DND-41 (cell line): ENCODE measurements around the gene SFXN4.

Experiments used
- ATAC-seq: fragments of 200-7000 bp; cut with Tn5 transposase; 3 replicates; pipeline ENCODE4 v1.9.1; 2021; ENCODE audit warnings: low read depth; ENCODE audit not compliant: insufficient read depth
- DNase-seq: peaks from one replicate; pipeline ENCODE4 v3.0.0-alpha.2; 2020
- H2AFZ ChIP-seq: 2 replicates; pipeline ENCODE4 v1.6.0; 2012; ENCODE audit warnings: low read depth, low read length
- H3K27ac ChIP-seq: 2 replicates; pipeline ENCODE4 v1.5.1; 2012; ENCODE audit warnings: low read length, inconsistent platforms
- H3K27me3 ChIP-seq: fragments of 200-600 bp; sonication (generic); 2 replicates; pipeline ENCODE4 v1.6.0; 2012; ENCODE audit warnings: low read length, mild to moderate bottlenecking, inconsistent platforms; ENCODE audit not compliant: insufficient read depth, poor library complexity
- H3K36me3 ChIP-seq: 2 replicates; pipeline ENCODE4 v1.5.1; 2012; ENCODE audit warnings: low read length, inconsistent platforms; ENCODE audit not compliant: insufficient read depth
- H3K4me1 ChIP-seq: 2 replicates; pipeline ENCODE4 v1.5.1; 2012; ENCODE audit warnings: mild to moderate bottlenecking, low read length; ENCODE audit not compliant: insufficient read depth
- H3K4me2 ChIP-seq: 2 replicates; pipeline ENCODE4 v1.6.0; 2012; ENCODE audit warnings: mild to moderate bottlenecking, moderate library complexity, low read length, inconsistent platforms; ENCODE audit not compliant: insufficient read depth
- H3K4me3 ChIP-seq, 2 experiments: fragments of 200-600 bp in 1 of 2; shearing (Covaris generic) in 1 of 2; 2 replicates each; pipeline ENCODE4 v1.5.1; 2012 to 2016; ENCODE audit warnings: inconsistent platforms in 2 of 2, low read length in 2 of 2, mild to moderate bottlenecking in 2 of 2, low read depth in 1 of 2, moderate library complexity in 1 of 2
- H3K79me2 ChIP-seq: 2 replicates; pipeline ENCODE4 v1.6.0; 2012; ENCODE audit warnings: low read length, inconsistent platforms; ENCODE audit not compliant: insufficient read depth
- H3K9ac ChIP-seq: 2 replicates; pipeline ENCODE4 v1.6.0; 2012; ENCODE audit warnings: low read depth, mild to moderate bottlenecking, inconsistent platforms, low read length, moderate library complexity
- H3K9me3 ChIP-seq: 2 replicates; pipeline ENCODE4 v1.5.1; 2012; ENCODE audit warnings: low read length, moderate library complexity, mild to moderate bottlenecking, inconsistent platforms; ENCODE audit not compliant: insufficient read depth, severe bottlenecking
- H4K20me1 ChIP-seq: 2 replicates; pipeline ENCODE4 v1.6.0; 2012; ENCODE audit warnings: low read length; ENCODE audit not compliant: insufficient read depth
- EZH2 ChIP-seq: IDR thresholded peaks from 3 replicates; pipeline ENCODE4 v1.6.1; 2012; ENCODE audit warnings: borderline replicate concordance, low read depth, mild to moderate bottlenecking, moderate library complexity, low read length, inconsistent platforms; ENCODE audit not compliant: severe bottlenecking
- TF ChIP-seq, protein P1 (sequence below): IDR thresholded peaks from 2 replicates; pipeline ENCODE4 v1.5.1; 2012; ENCODE audit warnings: borderline replicate concordance, low read length, moderate library complexity, mild to moderate bottlenecking; ENCODE audit not compliant: poor library complexity, severe bottlenecking; ENCODE audit errors: extremely low read depth

SFXN4 gene

GRCh38 chr10:119132521-119133345 is 32.8 kb downstream of the SFXN4 start:
- Histone ChIP-seq H3K27me3 (no peaks in the 10 kb centered on the region), H4K20me1 (no peaks in the 10 kb centered on the region), H3K79me2 (peaks cover 46% of the 10 kb centered on the region), H3K27ac (peak overlapping the region; percentile 100), H3K9me3 (no peaks in the 10 kb centered on the region), H2AFZ (no peak overlapping the region), H3K4me2 (peak overlapping the region; percentile 52), H3K36me3 (peaks cover 69% of the 10 kb centered on the region), H3K9ac (peak overlapping the region; percentile 88), H3K4me3 (peak overlapping the region in 1 of 2 experiments; percentile 36; a peak in 1 of 4 replicates), H3K4me1 (peaks cover 89% of the 10 kb centered on the region)
- ATAC-seq: no peak
- TF ChIP-seq EZH2: no peak
- TF ChIP-seq, protein P1, sequence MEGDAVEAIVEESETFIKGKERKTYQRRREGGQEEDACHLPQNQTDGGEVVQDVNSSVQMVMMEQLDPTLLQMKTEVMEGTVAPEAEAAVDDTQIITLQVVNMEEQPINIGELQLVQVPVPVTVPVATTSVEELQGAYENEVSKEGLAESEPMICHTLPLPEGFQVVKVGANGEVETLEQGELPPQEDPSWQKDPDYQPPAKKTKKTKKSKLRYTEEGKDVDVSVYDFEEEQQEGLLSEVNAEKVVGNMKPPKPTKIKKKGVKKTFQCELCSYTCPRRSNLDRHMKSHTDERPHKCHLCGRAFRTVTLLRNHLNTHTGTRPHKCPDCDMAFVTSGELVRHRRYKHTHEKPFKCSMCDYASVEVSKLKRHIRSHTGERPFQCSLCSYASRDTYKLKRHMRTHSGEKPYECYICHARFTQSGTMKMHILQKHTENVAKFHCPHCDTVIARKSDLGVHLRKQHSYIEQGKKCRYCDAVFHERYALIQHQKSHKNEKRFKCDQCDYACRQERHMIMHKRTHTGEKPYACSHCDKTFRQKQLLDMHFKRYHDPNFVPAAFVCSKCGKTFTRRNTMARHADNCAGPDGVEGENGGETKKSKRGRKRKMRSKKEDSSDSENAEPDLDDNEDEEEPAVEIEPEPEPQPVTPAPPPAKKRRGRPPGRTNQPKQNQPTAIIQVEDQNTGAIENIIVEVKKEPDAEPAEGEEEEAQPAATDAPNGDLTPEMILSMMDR: no peak
- peak; percentile 42 for DNase-seq

GRCh38 chr10:119131512-119132240 is 33.8 kb downstream of the SFXN4 start:
- H3K9me3 ChIP-seq: no peaks in the 10 kb centered on the region
- no peak for TF ChIP-seq EZH2
- TF ChIP-seq, protein P1: no peak
- peaks cover 48% of the 10 kb centered on the region for H3K79me2 ChIP-seq
- H3K9ac ChIP-seq: peak overlapping the region; percentile 88
- peak overlapping the region; percentile 16 to 41; a peak in 3 of 4 replicates for H3K4me3 ChIP-seq
- H3K4me2 ChIP-seq: peak overlapping the region; percentile 52
- peak; percentile 92 for ATAC-seq
- H4K20me1 ChIP-seq: no peaks in the 10 kb centered on the region
- no peaks in the 10 kb centered on the region for H3K27me3 ChIP-seq
- H3K36me3 ChIP-seq: peaks cover 72% of the 10 kb centered on the region
- H3K27ac ChIP-seq: peak overlapping the region; percentile 100
- H3K4me1 ChIP-seq: peaks cover 86% of the 10 kb centered on the region
- peak; percentile 89 for DNase-seq
- 0 out of 2 replicates have a peak overlapping the region, but pooled peaks have one; percentile 33 for H2AFZ ChIP-seq

DNA sequence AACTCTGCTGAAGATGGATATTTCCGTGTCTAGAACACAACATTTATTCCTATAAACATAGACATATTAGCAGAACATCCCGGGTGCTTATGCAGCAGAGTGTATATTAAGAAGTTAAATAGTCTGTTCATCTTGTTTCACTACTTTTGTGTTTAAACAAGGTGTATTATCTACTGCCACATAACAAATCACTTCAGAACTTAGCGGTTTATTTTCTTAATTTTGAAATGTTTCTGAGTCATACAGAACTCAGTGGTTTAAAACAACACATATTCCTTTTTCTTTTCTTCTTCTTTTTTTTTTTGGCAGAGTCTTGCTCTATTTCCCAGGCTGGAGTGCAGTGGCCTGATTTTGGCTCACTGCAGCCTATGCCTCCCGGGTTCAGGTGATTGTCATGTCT is 35.8 kb downstream of the SFXN4 start:
- Histone ChIP-seq H3K4me2 (no peak overlapping the region; the same call in 1 of the 2 replicates), H3K4me1 (peaks cover 77% of the 10 kb centered on the region), H4K20me1 (no peaks in the 10 kb centered on the region), H3K9ac (peak overlapping the region; percentile 88), H2AFZ (no peak overlapping the region), H3K9me3 (no peaks in the 10 kb centered on the region), H3K36me3 (peaks cover 78% of the 10 kb centered on the region), H3K27me3 (no peaks in the 10 kb centered on the region), H3K79me2 (peaks cover 51% of the 10 kb centered on the region), H3K4me3 (no peak overlapping the region), H3K27ac (peak overlapping the region; percentile 100)
- no peak for TF ChIP-seq EZH2
- TF ChIP-seq, protein P1: no peak
- DNase-seq (no peak), ATAC-seq (no peak)
